ENCODE results near the gene KCMF1.

Gene KCMF1

GRCh38 chr2:84980263-84980983 lies 9.5 kb downstream of the KCMF1 start:
- no peak for DNase-seq (ENCODE audit: low read depth)

GRCh38 chr2:84986018-84986417 lies 15.1 kb downstream of the KCMF1 start:
- no peak for DNase-seq (ENCODE audit: low read depth)

GRCh38 chr2:84989422-84989821 lies 18.5 kb downstream of the KCMF1 start:
- DNase-seq (ENCODE audit: low read depth), result no peak

- no peak for DNase-seq (ENCODE audit: low read depth)
These were observed 19.0 kb downstream of the KCMF1 start for GRCh38 chr2:84989927-84990326.

- DNase-seq (ENCODE audit: low read depth), result no peak
These were observed 20.6 kb downstream of the KCMF1 start for GRCh38 chr2:84991404-84992160.

GRCh38 chr2:84995826-84996225 lies 24.9 kb downstream of the KCMF1 start:
- DNase-seq (ENCODE audit: low read depth), result no peak

GRCh38 chr2:84996909-84997308 lies 25.9 kb downstream of the KCMF1 start:
- no peak for DNase-seq (ENCODE audit: low read depth)

GRCh38 chr2:84999553-84999955 lies 28.6 kb downstream of the KCMF1 start:
- DNase-seq (ENCODE audit: low read depth), result no peak

GRCh38 chr2:85001595-85001994 lies 30.6 kb downstream of the KCMF1 start:
- DNase-seq (ENCODE audit: low read depth), result no peak

GRCh38 chr2:85002534-85002933 lies 31.6 kb downstream of the KCMF1 start:
- no peak for DNase-seq (ENCODE audit: low read depth)

- DNase-seq (ENCODE audit: low read depth), result no peak
These were observed 37.3 kb downstream of the KCMF1 start for GRCh38 chr2:85008252-85008651.

- DNase-seq (ENCODE audit: low read depth), result no peak
These were observed 38.2 kb downstream of the KCMF1 start for GRCh38 chr2:85009019-85009618.

- no peak for DNase-seq (ENCODE audit: low read depth)
These were observed 39.4 kb downstream of the KCMF1 start for GRCh38 chr2:85010404-85010803.

GRCh38 chr2:85011098-85011497 lies 40.1 kb downstream of the KCMF1 start:
- DNase-seq (ENCODE audit: low read depth), result no peak

GRCh38 chr2:85011747-85012146 lies 40.8 kb downstream of the KCMF1 start:
- no peak for DNase-seq (ENCODE audit: low read depth)

- no peak for DNase-seq (ENCODE audit: low read depth)
These were observed 41.5 kb downstream of the KCMF1 start for GRCh38 chr2:85012431-85012830.

- no peak for DNase-seq (ENCODE audit: low read depth)
These were observed 41.9 kb downstream of the KCMF1 start for GRCh38 chr2:85012855-85013254.

GRCh38 chr2:85015653-85016360 lies 44.8 kb downstream of the KCMF1 start:
- no peak for DNase-seq (ENCODE audit: low read depth)

- DNase-seq (ENCODE audit: low read depth), result no peak
These were observed 45.5 kb downstream of the KCMF1 start for GRCh38 chr2:85016446-85016845.

- no peak for DNase-seq (ENCODE audit: low read depth)
These were observed 46.6 kb downstream of the KCMF1 start for GRCh38 chr2:85017411-85018048.

GRCh38 chr2:85018049-85018447 lies 47.1 kb downstream of the KCMF1 start:
- no peak for DNase-seq (ENCODE audit: low read depth)

GRCh38 chr2:85019121-85019520 lies 48.2 kb downstream of the KCMF1 start:
- no peak for DNase-seq (ENCODE audit: low read depth)
